GM12892 (cell line): Measurements from ENCODE around the gene PDE4C. TPM values are rescaled to one million over a fixed set of nuclear protein-coding genes. Genes with fewer than 3 reads are reported as not detected.

Experiments used
- DNase-seq: peaks from one replicate; pipeline ENCODE4 v3.0.0; 2011; ENCODE audit not compliant: insufficient read length
- FAIRE-seq: peaks from 2 replicates; lab custom pipeline; 2011; peaks lifted over from hg19 to GRCh38; lab: Jason Lieb, UNC
- POLR2A ChIP-seq: IDR thresholded peaks from 2 replicates; pipeline ENCODE4 v1.6.1; 2011; ENCODE audit warnings: low read depth, low read length, control low read depth
- POLR2AphosphoS5 ChIP-seq: IDR thresholded peaks from 2 replicates; pipeline ENCODE4 v1.6.1; 2011; ENCODE audit warnings: low read depth, low read length, control low read depth
- TAF1 ChIP-seq: IDR thresholded peaks from 2 replicates; pipeline ENCODE4 v1.6.1; 2011; ENCODE audit warnings: low read depth, mild to moderate bottlenecking, control low read depth, low read length, borderline replicate concordance
- polyA plus RNA-seq: library from polyadenylated mRNA; unstranded; fragments of >200 nt; gene quantifications from one replicate; pipeline ENCODE4 v1.2.1, GENCODE V29; 2012; ENCODE audit warnings: missing spikeins, inconsistent platforms; ENCODE audit not compliant: missing spikeins

Gene PDE4C
- 2.2 TPM for polyA plus RNA-seq

DNA sequence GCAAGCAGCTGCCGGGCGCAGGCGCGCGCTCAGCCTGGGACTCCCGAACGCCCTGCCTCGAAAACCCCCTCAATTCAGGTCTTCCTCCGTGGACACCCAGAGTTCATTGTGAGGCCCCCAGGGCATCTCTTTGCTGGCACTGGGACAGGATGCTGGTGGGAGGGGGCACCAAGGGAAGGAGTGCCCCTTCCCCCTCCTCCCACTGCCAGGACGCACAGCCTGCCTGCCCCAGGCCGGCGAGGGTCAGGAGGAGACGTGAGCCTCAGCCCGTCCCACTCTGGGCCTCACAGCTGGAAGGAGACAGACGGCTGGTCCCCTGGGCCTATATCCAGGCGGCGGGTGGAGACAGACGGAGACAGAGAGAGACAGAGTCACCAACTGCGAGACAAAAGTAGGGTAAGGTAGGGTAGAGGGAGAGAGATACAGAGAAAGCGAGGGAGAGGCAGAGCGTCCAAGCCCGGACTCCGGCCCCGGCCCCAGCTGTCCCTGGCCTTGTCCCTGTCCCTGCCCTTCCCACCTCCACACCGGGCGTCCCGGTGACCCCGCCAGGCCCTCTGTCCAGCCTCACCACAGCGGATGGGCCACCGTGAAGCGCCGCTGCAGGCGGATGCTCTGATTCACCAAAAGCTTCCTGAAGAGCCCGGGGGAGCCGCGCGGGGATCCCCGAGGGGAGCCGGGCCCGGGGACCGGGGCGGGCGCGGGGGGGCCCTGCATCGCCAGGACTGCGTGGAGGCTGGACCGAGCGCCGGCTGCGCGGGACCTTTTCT, at the start of gene PDE4C:
TSS of gene PDE4C (minus strand) at position 737 of the 767 bp plus-strand sequence. CDS start at position 714, 23 bp downstream.
- no peak for DNase-seq
- TF ChIP-seq POLR2AphosphoS5 (no peak), TAF1 (no peak), POLR2A (no peak)
- FAIRE-seq, result peak; percentile 68

DNA sequence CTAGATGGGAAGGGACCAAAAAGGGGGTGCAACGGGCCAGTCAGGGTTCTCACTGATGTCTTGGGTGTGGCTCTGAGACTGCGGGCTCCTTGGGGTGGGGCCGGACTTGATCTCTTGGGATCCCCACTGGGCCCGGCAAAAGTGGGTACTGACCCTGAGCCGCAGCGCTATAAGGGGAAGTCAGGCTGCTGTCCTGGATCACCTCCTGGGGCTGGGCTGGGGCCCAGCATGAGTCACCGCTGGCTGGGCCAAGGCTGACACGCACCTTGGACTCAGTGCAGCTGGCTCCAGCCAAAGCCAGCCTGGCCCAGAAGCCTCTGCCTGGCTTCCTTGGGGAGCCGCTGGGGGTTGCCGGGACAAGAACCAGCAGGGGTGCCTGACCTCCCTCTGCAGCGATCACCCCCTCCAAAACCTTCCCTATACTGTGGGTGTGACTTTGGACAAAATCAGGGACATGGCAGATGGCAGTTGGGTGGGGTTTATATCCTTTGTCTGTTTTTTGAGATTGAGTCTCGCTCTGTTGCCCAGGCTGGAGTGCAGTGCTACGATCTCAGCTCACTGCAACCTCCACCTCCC, 48.6 kb upstream of the PDE4C start:
- FAIRE-seq (no peak), DNase-seq (no peak)
- TF ChIP-seq TAF1 (no peak), POLR2AphosphoS5 (no peak; the same call in 1 of the 2 replicates), POLR2A (no peak)

DNA sequence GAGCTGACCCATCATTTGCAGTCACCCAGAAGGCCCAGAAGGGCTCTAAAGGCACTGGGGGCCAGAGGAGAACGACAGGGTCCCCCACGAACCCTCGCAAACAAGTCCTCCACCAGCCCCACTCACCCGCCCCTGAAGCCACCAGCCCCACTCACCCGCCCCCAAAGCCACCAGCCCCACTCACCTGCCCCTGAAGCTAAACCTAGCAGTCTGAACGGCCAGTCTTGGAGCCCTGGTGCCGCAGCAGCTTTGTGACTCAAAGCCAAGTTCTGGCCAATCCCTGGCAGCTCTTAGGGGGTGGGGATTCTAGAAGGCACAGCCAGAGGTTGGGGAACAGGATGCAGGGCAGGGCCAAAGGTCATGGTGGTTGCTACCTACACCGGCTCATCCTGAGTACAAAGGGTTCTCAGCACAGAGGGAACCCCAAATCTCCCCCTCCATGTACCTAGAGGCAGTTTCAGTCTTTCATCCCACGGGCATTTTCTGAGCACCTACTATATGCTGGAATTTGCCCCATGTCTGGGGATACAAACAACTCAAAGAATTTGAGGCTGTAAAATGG, 48.1 kb upstream of the PDE4C start, which contains the start of gene IQCN:
TSS of gene IQCN (minus strand) at position 234 of the 562 bp plus-strand sequence. CDS start 4,974 bp downstream, outside the sequence.
- no peak; the same call in 1 of the 2 replicates for TF ChIP-seq POLR2AphosphoS5
- no peak for TF ChIP-seq POLR2A
- TF ChIP-seq TAF1, result no peak
- DNase-seq (no peak), FAIRE-seq (no peak)

DNA sequence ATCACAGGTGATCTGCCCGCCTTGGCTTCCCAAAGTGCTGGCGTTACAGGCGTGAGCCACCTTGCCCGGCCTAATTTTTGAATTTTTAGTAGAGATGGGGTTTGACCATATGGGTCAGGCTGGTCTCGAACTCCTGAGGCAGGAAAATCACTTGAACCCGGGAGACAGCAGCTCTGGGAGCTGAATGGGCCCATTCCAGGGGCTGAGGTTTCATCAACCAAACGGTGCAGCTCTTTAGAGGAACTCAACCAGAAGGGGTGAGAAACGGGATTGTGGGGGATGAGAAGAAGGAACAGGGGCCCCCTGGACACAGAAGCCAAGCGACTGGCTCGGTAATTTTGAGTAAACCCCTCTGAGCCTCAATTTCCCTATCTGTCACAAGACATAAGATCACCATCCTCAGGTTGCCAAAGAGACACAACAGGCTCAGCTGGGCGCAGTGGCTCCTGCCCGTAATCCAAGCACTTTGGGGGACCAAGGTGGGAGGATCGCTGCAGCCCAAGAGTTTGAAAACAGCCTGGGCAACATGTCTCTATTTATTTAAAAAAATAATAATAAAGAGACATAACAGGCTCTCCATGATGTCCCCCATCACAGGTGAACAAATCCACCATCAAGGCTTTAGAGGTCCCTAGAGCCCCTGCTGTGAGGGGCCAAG, 47.5 kb upstream of the PDE4C start:
- TF ChIP-seq TAF1 (no peak), POLR2A (no peak), POLR2AphosphoS5 (no peak)
- DNase-seq, result no peak
- FAIRE-seq, result no peak

DNA sequence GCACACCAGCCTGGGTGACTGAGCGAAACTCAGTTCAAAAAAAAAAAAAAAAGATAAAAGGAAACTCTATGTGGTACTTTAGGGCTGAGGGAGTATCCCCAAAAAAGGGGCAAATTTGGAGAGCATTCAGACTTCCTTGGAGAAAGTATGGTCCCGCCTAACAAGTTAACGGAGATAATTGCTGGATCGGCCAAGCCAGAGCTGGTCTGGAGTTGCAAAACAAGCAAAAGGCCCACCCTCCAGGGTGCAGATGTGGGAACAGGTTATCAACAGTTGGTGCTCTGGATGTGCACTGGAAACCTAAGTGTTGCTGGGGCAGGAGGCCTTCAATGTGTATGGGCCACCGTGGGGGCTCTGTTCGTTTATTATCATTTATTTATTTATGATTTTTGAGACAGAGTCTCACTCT, 45.2 kb upstream of the PDE4C start:
- TF ChIP-seq POLR2A (no peak), POLR2AphosphoS5 (no peak), TAF1 (no peak)
- FAIRE-seq (no peak), DNase-seq (no peak)

DNA sequence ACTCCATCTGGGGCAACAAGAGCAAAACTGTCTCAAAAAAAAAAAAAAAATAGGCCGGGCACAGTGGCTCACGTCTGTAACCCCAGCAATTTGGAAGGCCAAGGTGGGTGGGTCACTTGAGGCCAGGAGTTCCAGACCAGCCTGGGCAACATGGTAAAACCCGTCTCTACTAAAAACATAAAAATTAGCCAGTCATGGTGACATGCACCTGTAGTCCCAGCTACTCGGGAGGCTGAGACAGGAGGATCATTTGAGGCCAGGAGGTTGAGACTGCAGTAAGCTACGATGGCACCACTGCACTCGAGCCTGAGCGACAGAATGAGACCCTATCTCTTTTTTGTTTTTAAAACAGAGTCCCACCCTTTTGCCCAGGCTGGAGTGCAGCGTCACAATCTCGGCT, 44.1 kb upstream of the PDE4C start:
- FAIRE-seq (no peak), DNase-seq (no peak)
- TF ChIP-seq POLR2AphosphoS5 (no peak), TAF1 (no peak), POLR2A (no peak)

DNA sequence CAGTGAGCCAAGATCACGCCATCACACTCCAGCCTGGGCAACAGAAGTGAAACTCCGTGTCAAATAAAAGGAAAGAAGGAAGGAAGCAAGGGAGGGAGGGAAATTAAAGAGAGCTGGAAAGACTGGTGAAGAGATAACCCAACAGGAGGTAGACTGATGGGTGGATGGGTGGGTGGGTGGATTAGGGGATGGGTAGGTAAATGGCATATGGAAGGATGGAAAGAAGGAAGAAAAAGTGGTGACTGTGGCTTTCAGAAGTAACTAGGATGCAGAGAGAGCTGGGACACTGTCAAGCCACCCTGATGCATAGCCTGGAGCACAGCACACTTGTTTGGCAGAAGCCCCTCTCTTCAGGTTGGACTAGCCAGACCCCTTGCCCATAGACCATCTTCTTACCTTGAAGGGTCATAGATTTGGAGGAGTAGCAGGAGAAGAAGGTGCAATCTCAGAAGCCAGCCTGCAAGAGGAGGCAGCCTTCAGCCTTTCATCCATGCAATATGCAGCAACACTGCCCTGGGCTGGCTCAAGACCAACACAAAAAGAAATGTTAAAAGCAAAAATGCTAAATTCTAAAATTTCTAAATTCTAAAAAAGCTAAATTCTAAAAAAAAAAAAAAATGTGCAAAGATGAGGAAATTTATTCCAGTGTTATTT, 43.0 kb upstream of the PDE4C start:
- DNase-seq (no peak), FAIRE-seq (no peak)
- TF ChIP-seq POLR2AphosphoS5 (no peak), TAF1 (no peak), POLR2A (no peak)

DNA sequence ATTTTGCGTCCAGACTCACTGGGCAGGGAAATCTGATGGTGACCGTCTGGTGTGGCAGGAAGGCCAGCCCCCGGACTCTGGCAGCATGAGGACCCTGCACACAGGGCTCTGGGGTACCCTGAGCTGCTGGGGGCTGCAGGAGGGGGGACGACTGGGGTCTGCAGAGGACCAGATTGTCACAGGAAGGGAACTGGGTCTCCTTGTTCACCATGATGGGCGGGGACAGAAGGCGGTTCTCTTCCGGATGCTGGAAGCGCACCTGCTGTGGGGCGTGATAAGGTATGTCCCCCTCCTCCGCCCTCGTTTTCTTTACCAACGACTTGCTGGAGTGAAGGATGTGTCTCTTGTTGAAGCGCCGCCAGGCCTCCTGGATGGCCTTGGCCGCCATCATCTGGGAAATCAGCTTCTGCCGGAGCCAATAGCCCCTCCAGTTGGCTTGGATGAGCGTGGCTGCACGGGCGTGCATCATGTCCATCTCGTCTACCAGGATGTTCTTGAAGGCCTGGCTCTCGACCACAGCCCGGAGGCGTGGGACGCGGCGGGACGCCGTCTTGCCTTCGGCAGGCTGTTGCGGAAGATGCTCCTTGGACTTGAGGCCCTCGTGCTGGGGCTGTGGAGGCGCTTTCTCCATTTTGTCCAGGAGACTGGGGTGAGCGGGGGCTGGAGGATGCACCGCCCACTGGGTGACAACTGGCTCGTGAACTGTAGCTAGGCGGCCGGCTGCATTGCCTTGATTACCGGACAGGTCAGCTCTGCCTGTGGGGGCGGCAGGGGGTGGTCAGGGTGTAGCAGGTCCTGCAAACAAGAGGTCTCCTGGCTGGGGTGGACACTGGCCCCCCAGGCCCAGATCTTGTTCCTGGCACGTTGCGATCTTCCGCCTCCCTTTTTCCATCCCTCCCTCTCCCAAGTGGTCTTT, 40.8 kb upstream of the PDE4C start:
- TF ChIP-seq POLR2AphosphoS5, result no peak
- no peak for TF ChIP-seq POLR2A
- no peak for TF ChIP-seq TAF1
- no peak for FAIRE-seq
- DNase-seq, result no peak

DNA sequence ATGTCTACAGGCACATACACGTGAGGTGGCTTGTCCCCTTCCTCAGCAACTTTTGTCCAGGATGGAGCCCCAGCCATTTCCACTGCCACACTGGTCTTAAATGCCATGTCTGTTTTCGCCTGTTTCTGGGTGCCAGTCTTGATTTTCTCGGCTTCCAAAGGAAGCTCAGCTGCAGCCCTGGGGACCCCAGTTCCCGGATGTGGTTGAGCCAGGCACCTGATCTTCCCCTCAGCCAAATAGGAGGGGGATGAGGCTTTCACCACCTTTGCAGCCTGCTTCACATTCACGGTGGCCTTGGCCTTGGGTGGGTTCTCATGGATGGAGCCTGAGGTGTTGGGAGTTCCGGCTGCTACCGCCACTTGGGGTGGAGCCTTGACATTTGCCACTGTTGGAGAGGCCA, 39.3 kb upstream of the PDE4C start:
- no peak for DNase-seq
- TF ChIP-seq TAF1 (no peak), POLR2A (no peak), POLR2AphosphoS5 (no peak)
- FAIRE-seq, result no peak

DNA sequence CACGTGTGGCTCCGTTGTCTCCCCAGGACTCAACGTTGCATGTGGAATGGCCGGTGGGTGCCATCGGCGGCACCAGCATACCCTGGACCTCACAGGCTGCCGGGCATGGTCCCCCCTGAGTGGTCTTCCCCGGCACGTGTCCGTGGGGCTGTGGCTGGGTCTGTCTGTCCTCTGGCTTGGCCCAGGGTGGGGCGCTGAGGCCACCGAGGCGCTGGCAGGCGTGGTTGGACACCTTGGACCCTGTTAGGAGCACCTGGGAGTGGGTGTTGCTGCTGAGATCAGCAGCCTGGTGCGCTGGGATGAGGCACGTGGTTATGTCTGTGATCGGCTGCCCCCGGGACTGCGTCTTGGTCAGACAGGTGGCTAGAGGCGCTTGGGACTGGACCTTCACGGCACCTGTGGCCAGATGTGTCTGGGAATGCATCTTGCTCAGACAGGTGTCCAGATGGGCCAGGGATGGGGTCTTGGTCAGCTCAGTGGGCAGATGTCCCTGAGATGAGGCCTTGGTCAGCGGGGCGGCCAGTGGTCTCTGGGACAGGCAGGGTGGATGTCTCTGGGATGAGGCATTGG, 38.8 kb upstream of the PDE4C start:
- DNase-seq, result no peak
- TF ChIP-seq POLR2AphosphoS5, result no peak
- TF ChIP-seq POLR2A, result no peak
- no peak for TF ChIP-seq TAF1
- no peak for FAIRE-seq
